HEK293 (cell line): ENCODE data around the gene BOD1.

ENCODE experiments used
- CTCF ChIA-PET: fragments of 350-600 bp; formaldehyde crosslinking; extraction: SDS; loops from one replicate; lab custom pipeline; 2021; ENCODE audit warnings: antibody characterized with exemption; lab: Yijun Ruan, JAX
- POLR2A ChIA-PET: fragments of 300-600 bp; formaldehyde crosslinking; extraction: SDS; loops from one replicate; lab custom pipeline; 2020; ENCODE audit warnings: antibody characterized with exemption, inconsistent platforms; lab: Yijun Ruan, JAX
- H3K27ac ChIP-seq: fragments of 200-500 bp; sonication (Bioruptor generic); 2 replicates; pipeline ENCODE4 v1.5.1; 2014; ENCODE audit warnings: low read depth, low read length, control low read depth, inconsistent platforms; ENCODE audit errors: extremely low read depth
- H3K36me3 ChIP-seq, 2 experiments: fragments of 200-500 bp in 1 of 2; sonication (Bioruptor generic) in 1 of 2; 1 replicate in 1 of 2; 2 replicates in 1 of 2; pipeline ENCODE4 v1.5.1; 2014 to 2017; ENCODE audit warnings: inconsistent platforms in 2 of 2, low read length in 2 of 2; ENCODE audit not compliant: control insufficient read depth in 2 of 2, insufficient read depth in 1 of 2
- H3K4me1 ChIP-seq: fragments of 200-500 bp; sonication (Bioruptor generic); 2 replicates; pipeline ENCODE4 v1.5.1; 2014; ENCODE audit warnings: mild to moderate bottlenecking, low read length, inconsistent platforms; ENCODE audit not compliant: control insufficient read depth, insufficient read depth
- H3K4me3 ChIP-seq: 2 replicates; pipeline ENCODE4 v1.5.1; 2011; ENCODE audit warnings: low read depth, mild to moderate bottlenecking, control low read depth, low read length, moderate library complexity
- H3K9me3 ChIP-seq: fragments of 200-500 bp; sonication (Bioruptor generic); 2 replicates; pipeline ENCODE4 v1.5.1; 2014; ENCODE audit warnings: low read depth, low read length, inconsistent platforms; ENCODE audit not compliant: control insufficient read depth, insufficient read depth
- EGR2 ChIP-seq: fragments of 450-650 bp; formaldehyde crosslinking; IDR thresholded peaks from 2 replicates; pipeline ENCODE4 v1.5.1; 2016; ENCODE audit warnings: low read depth, missing biosample characterization, missing genetic modification characterization
- KLF1 ChIP-seq: fragments of 450-650 bp; formaldehyde crosslinking; IDR thresholded peaks from 2 replicates; pipeline ENCODE4 v1.5.1; 2016; ENCODE audit warnings: missing biosample characterization, missing genetic modification characterization
- KLF9 ChIP-seq: fragments of 450-650 bp; formaldehyde crosslinking; IDR thresholded peaks from 2 replicates; pipeline ENCODE4 v1.5.1; 2016; ENCODE audit warnings: missing biosample characterization, missing genetic modification characterization, low read depth
- REPIN1 ChIP-seq: fragments of 450-650 bp; formaldehyde crosslinking; IDR thresholded peaks from 2 replicates; pipeline ENCODE4 v1.5.1; 2017; ENCODE audit warnings: missing biosample characterization, missing genetic modification characterization, low read depth
- SCRT2 ChIP-seq: fragments of 450-650 bp; formaldehyde crosslinking; IDR thresholded peaks from 2 replicates; pipeline ENCODE4 v1.5.1; 2016; ENCODE audit warnings: missing biosample characterization, missing genetic modification characterization
- ZFHX2 ChIP-seq: fragments of 450-650 bp; formaldehyde crosslinking; conservative IDR thresholded peaks from 2 replicates; pipeline ENCODE4 v1.5.1; 2016; ENCODE audit warnings: missing biosample characterization, missing genetic modification characterization
- ZFP3 ChIP-seq: fragments of 450-650 bp; formaldehyde crosslinking; IDR thresholded peaks from 2 replicates; pipeline ENCODE4 v1.5.1; 2016; ENCODE audit warnings: low read depth, missing biosample characterization, missing genetic modification characterization
- ZFP69B ChIP-seq: fragments of 450-650 bp; formaldehyde crosslinking; IDR thresholded peaks from 2 replicates; pipeline ENCODE4 v1.5.1; 2016; ENCODE audit warnings: missing biosample characterization, missing genetic modification characterization
- ZNF16 ChIP-seq: fragments of 450-650 bp; formaldehyde crosslinking; IDR thresholded peaks from 2 replicates; pipeline ENCODE4 v1.5.1; 2016; ENCODE audit warnings: low read depth, missing biosample characterization, missing genetic modification characterization
- ZNF211 ChIP-seq: fragments of 450-650 bp; formaldehyde crosslinking; IDR thresholded peaks from 2 replicates; pipeline ENCODE4 v1.5.1; 2016; ENCODE audit warnings: low read depth, missing biosample characterization, missing genetic modification characterization
- ZNF510 ChIP-seq: fragments of 450-650 bp; formaldehyde crosslinking; IDR thresholded peaks from 2 replicates; pipeline ENCODE4 v1.5.1; 2018; ENCODE audit warnings: mild to moderate bottlenecking, missing genetic modification characterization, missing biosample characterization; ENCODE audit not compliant: insufficient replicate concordance
- ZNF548 ChIP-seq: fragments of 450-650 bp; formaldehyde crosslinking; IDR thresholded peaks from 2 replicates; pipeline ENCODE4 v1.5.1; 2016; ENCODE audit warnings: missing biosample characterization, missing genetic modification characterization
- ZNF580 ChIP-seq: fragments of 450-650 bp; formaldehyde crosslinking; IDR thresholded peaks from 2 replicates; pipeline ENCODE4 v1.5.1; 2016; ENCODE audit warnings: missing biosample characterization, missing genetic modification characterization

Gene BOD1

GRCh38 chr5:173625261-173625660 lies 8.8 kb upstream of the BOD1 start:
- TF ChIP-seq ZFHX2 (tag by site-specific recombination) (peak; percentile 87), ZNF548 (tag by site-specific recombination) (no peak), ZFP3 (tag by site-specific recombination) (no peak), EGR2 (tag by site-specific recombination) (peak; percentile 82), ZFP69B (no peak)
- TF ChIP-seq, all 188 proteins: peak for 2
- Histone ChIP-seq H3K9me3 (no peaks in the 10 kb centered on the region), H3K27ac (no peak overlapping the region), H3K4me1 (no peaks in the 10 kb centered on the region), H3K4me3 (no peak overlapping the region), H3K36me3 (no peaks in the 10 kb centered on the region)
- ChIA-PET POLR2A (no interaction called here), CTCF (interaction anchor here (2.2 kb wide), 1 partner anchor 348 kb away, joined by 9 read pairs; no protein-coding TSS in a partner anchor)

- ChIA-PET CTCF (interaction anchor here (1.2 to 2.2 kb wide), 3 partner anchors 301 to 688 kb away, joined by 6 to 9 read pairs (median 8); no protein-coding TSS in a partner anchor), POLR2A (no interaction called here)
- peak; percentile 67 for TF ChIP-seq EGR2 (tag by site-specific recombination)
- peak; percentile 76 for TF ChIP-seq ZFHX2 (tag by site-specific recombination)
- no peak for TF ChIP-seq ZNF580 (tag by site-specific recombination)
- H3K36me3 ChIP-seq = no peaks in the 10 kb centered on the region
- no peaks in the 10 kb centered on the region for H3K4me1 ChIP-seq
- no peaks in the 10 kb centered on the region for H3K9me3 ChIP-seq
- H3K4me3 ChIP-seq = no peak overlapping the region
- no peak overlapping the region for H3K27ac ChIP-seq
Measured at GRCh38 chr5:173624282-173624681, 7.8 kb upstream of the BOD1 start.

- no peaks in the 10 kb centered on the region for H3K9me3 ChIP-seq
- ChIA-PET CTCF (interaction anchor here (0.5 to 2.2 kb wide), 6 partner anchors 14 to 694 kb away, joined by 3 to 9 read pairs (median 5); no protein-coding TSS in a partner anchor), POLR2A (no interaction called here)
- H3K36me3 ChIP-seq = no peaks in the 10 kb centered on the region
- H3K4me1 ChIP-seq = no peaks in the 10 kb centered on the region
- H3K4me3 ChIP-seq = no peak overlapping the region
- no peak for TF ChIP-seq KLF9 (tag by site-specific recombination)
- TF ChIP-seq SCRT2 = no peak
- H3K27ac ChIP-seq = no peak overlapping the region
Measured at GRCh38 chr5:173623789-173624188, 7.3 kb upstream of the BOD1 start.

GRCh38 chr5:173623296-173623771 lies 6.9 kb upstream of the BOD1 start:
- TF ChIP-seq ZNF16 (tag by site-specific recombination) = no peak
- peak; percentile 97 for TF ChIP-seq KLF1
- TF ChIP-seq ZNF211 (tag by site-specific recombination) = no peak
- no peak for TF ChIP-seq ZNF510 (tag by site-specific recombination)
- no peak for TF ChIP-seq REPIN1 (tag by site-specific recombination)
- Histone ChIP-seq H3K4me1 (no peaks in the 10 kb centered on the region), H3K27ac (no peak overlapping the region), H3K4me3 (no peak overlapping the region), H3K9me3 (no peaks in the 10 kb centered on the region), H3K36me3 (no peaks in the 10 kb centered on the region)
- ChIA-PET POLR2A (no interaction called here), CTCF (interaction anchor here (0.5 to 2.2 kb wide), 7 partner anchors 14 to 694 kb away, joined by 3 to 9 read pairs (median 4); no protein-coding TSS in a partner anchor)
